OCI-LY3 (cell line): ENCODE results near the gene CREBBP.

Experiments used
- CTCF ChIP-seq: fragments of 200-600, 300-600 bp; sonication (generic); IDR thresholded peaks from 2 replicates; pipeline ENCODE4 v1.5.1; 2014; ENCODE audit warnings: antibody characterized with exemption, low read length, low read depth
- EZH2phosphoT487 ChIP-seq: fragments of 200-600 bp; shearing (Covaris generic); IDR thresholded peaks from 2 replicates; pipeline ENCODE4 v1.6.1; 2018; ENCODE audit warnings: antibody characterized with exemption, mixed run types, low read depth

- TF ChIP-seq CTCF, result no peak
- no peak for TF ChIP-seq EZH2phosphoT487
Observed at GRCh38 chr16:3822366-3823045, 58.0 kb downstream of the CREBBP start.
